ENCODE measurements around the gene INSR. TPM values are rescaled to one million over a fixed set of nuclear protein-coding genes. Genes with fewer than 3 reads are reported as not detected.

The INSR gene
- total RNA-seq, 1 donor from 2014 or later: 39.3 TPM

DNA sequence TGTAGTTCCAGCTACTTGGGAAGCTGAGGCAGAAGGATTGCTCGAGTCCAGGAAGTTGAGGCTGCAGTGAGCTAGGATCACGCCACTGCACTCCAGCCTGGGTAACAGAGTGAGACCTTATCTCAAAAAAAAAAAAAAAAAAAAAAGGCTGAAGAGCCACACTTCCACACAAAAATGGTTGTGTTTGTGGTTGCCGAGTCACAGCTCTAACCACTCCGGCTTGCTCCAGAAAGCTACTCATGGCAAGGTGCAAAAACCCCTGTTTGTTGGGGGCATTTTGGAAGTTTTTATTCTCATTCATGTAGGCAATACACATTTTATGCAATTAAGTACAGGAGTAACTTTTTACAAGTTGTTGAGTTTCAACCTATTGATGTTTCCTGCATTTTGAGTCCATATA is 93.5 kb downstream of the INSR start:
- H3K27ac ChIP-seq: no peak overlapping the region
- H3K27me3 ChIP-seq: no peaks in the 10 kb centered on the region
- TF ChIP-seq, protein P1, sequence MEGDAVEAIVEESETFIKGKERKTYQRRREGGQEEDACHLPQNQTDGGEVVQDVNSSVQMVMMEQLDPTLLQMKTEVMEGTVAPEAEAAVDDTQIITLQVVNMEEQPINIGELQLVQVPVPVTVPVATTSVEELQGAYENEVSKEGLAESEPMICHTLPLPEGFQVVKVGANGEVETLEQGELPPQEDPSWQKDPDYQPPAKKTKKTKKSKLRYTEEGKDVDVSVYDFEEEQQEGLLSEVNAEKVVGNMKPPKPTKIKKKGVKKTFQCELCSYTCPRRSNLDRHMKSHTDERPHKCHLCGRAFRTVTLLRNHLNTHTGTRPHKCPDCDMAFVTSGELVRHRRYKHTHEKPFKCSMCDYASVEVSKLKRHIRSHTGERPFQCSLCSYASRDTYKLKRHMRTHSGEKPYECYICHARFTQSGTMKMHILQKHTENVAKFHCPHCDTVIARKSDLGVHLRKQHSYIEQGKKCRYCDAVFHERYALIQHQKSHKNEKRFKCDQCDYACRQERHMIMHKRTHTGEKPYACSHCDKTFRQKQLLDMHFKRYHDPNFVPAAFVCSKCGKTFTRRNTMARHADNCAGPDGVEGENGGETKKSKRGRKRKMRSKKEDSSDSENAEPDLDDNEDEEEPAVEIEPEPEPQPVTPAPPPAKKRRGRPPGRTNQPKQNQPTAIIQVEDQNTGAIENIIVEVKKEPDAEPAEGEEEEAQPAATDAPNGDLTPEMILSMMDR (IDR thresholded peaks at IDR 0.05): no peak
- H3K4me3 ChIP-seq: no peak overlapping the region
- DNase-seq (ENCODE audit: low spot score in 2 of 2): no peak
- no peaks in the 10 kb centered on the region for H3K9me3 ChIP-seq
- peaks cover 4 to 9% of the 10 kb centered on the region in 2 donors for H3K4me1 ChIP-seq
- no peaks in the 10 kb centered on the region for H3K36me3 ChIP-seq
- intact Hi-C loops (cut with DNase I): no loop called here

DNA sequence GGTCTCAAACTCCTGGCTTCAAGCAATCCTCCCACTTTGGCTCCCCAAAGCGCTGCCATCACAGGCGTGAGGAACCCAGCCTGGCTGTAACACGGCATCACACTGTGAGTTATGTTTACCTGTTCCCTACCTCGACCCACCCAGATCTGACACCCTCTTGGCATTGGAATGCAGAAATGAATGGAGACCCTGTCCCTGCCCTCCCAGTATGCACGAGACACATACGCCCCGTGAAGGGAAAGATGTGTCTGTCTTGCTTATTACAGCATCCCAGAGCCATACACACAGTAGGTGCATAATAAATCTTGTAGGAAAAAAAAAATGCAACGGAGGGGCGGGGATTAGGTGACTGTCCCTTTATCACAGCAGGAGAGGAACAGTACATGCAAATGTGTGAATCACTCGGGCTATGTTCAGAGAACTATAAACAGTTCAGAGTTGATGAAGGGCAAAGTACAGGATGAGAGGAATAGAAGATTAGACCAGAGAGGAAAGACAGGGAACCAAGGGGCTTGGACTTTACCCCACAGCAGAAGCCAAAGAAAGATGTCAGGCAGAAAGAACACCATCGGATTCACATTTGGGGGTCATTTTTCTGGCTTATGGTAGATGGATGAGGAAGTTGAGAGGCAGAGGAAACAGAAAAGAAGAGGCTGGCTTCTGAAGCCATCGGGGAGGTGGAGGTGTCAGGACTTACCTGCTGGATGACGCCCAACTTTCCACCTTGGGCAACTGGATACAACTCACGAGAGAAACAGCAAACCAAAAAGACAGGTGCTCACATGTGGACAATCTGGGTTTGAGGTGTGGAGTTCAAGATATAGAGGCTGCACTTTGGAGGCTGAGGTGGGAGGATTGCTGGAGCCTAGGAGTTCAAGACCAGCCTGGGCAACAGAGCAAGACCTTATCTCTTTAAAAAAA is 94.3 kb downstream of the INSR start:
- Histone ChIP-seq H3K9me3 (no peaks in the 10 kb centered on the region), H3K27me3 (no peaks in the 10 kb centered on the region), H3K4me3 (no peak overlapping the region), H3K4me1 (peaks cover 4 to 9% of the 10 kb centered on the region in 2 donors), H3K27ac (no peak overlapping the region), H3K36me3 (no peaks in the 10 kb centered on the region)
- TF ChIP-seq, protein P1 (IDR thresholded peaks at IDR 0.05): no peak
- intact Hi-C loops (cut with DNase I): loop anchor here (2.0 to 5.0 kb wide), 3 partner anchors 41 to 458 kb away; no protein-coding TSS in a partner anchor
- DNase-seq (ENCODE audit: low spot score in 2 of 2): no peak

DNA sequence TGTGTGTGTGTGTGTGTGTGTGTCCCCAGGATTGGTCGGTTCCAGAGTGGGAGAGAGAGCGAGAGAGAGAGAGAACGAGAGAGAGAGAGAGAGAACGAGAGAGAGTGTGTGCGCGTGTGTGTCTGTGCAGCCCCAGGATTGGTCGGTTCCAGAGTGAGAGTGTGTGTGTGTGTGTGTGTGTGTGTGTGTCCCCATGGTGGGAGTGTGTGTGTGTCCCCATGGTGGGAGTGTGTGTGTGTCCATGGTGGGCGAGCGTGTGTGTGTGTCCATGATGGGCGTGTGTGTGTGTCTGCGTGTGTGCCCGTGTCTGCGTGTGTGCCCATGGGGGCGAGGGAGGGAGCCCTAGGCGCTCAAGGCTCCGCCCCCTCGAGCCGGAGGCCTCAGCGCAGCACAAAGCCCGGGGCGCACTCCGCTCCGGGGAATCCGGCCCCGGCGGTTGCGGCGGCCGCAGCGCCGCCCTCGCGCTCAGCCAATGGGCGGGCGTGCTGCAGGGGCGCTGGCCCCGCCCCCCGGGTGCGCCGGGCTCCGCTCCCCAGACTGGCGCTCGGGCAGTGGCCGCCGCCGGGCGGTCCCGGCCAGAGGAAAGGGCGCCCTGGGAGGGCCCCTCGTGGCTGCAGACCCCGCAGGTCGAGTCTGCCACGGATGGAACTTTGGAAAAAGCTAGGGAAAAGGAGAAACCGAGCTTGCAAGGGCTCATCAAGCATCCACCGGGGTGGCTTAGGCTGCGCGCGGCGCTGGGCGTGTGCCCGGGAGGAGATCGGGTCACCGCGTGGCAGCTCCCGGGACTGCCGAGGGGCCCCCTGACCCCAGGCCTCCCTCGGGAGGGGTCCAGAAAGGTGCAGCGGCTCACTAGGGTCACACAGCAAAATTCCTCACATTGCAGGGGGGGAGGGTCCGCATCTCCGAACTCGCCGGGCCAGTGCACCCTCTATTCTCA is 96.2 kb downstream of the INSR start:
- DNase-seq (ENCODE audit: low spot score in 2 of 2): peak; percentile 77 to 96
- intact Hi-C loops (cut with DNase I): loop anchor here (1.0 to 5.0 kb wide), 5 partner anchors 39 to 456 kb away; partner anchors contain the start of gene INSR
- Histone ChIP-seq H3K27ac (peak overlapping the region; percentile 93 to 94), H3K4me1 (peaks cover 4 to 9% of the 10 kb centered on the region in 2 donors), H3K27me3 (no peaks in the 10 kb centered on the region), H3K9me3 (no peaks in the 10 kb centered on the region), H3K4me3 (peak overlapping the region; percentile 81 to 83), H3K36me3 (no peaks in the 10 kb centered on the region)
- TF ChIP-seq, protein P1 (IDR thresholded peaks at IDR 0.05): peak; percentile 12 to 40 (median 32)

DNA sequence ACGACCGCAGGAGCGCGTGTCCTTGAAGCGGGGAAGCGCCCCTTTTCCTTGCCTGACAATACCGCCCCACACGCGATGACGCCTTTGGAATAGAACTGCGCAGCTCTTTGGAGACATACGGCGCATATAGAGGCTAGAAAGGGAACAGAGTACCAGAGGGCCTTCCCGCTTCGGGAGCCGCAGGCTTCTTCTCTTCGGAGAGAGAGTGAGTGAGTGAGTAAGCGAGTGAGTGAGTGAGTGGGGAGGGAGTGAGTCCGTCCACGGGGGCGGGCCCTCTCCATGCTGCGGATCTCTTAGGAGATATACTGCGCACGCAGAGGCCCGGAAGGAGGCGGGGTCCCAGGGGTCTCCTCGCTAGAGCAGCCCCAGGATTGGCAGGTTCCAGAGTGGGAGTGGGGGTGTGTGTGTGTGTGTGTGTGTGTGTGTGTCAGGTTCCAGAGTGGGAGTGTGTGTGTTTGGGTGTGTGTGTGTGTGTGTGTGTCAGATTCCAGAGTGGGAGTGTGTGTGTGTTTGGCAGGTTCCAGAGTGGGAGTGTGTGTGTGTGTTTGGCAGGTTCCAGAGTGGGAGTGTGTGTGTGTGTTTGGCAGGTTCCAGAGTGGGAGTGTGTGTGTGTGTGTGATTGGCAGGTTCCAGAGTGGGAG is 97.0 kb downstream of the INSR start:
- Histone ChIP-seq H3K36me3 (no peaks in the 10 kb centered on the region), H3K27ac (peak overlapping the region; percentile 93 to 94), H3K4me1 (peaks cover 4 to 9% of the 10 kb centered on the region in 2 donors), H3K4me3 (peak overlapping the region; percentile 55 to 81), H3K27me3 (no peaks in the 10 kb centered on the region), H3K9me3 (no peaks in the 10 kb centered on the region)
- DNase-seq (ENCODE audit: low spot score in 2 of 2): peak; percentile 93 to 98
- intact Hi-C loops (cut with DNase I): loop anchor here (5.0 kb wide), 1 partner anchor 455 kb away; no protein-coding TSS in a partner anchor
- TF ChIP-seq, protein P1 (IDR thresholded peaks at IDR 0.05): no peak

DNA sequence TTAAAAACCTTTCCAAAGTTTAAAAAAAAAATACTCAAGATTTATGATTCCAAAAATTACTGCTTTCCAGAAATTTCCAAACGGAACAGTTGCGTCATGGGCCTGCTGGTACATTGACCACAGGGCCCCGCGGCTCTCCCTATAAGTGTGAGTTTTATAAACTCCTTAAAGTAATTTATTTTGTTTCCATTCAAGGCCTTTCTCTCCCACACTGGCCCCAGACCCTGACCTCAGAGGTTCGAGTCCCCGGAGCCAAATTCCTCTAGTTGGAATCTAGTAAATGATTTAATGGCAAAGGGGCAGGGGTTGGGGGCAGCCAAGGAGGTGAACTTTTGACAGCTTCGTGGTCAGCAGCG is 97.5 kb downstream of the INSR start:
- Histone ChIP-seq H3K36me3 (no peaks in the 10 kb centered on the region), H3K4me3 (peak overlapping the region; percentile 55 to 81), H3K27me3 (no peaks in the 10 kb centered on the region), H3K4me1 (peaks cover 4 to 9% of the 10 kb centered on the region in 2 donors), H3K27ac (peak overlapping the region; percentile 93 to 94), H3K9me3 (no peaks in the 10 kb centered on the region)
- TF ChIP-seq, protein P1 (IDR thresholded peaks at IDR 0.05): no peak
- DNase-seq (ENCODE audit: low spot score in 2 of 2): peak in 1 of 2 donors; percentile 80
- intact Hi-C loops (cut with DNase I): loop anchor here (5.0 kb wide), 1 partner anchor 454 kb away; no protein-coding TSS in a partner anchor
